Upper lobe of right lung (tissue), 1 donor: ENCODE results near the gene PLRG1. TPM values are rescaled to one million over a fixed set of nuclear protein-coding genes. Genes with fewer than 3 reads are reported as not detected.

Source experiments
- ATAC-seq: fragments of 200-7000 bp; cut with Tn5 transposase; one replicate; pipeline ENCODE4 v1.9.1; 2020; ENCODE audit warnings: mild to moderate bottlenecking, moderate library complexity
- DNase-seq: peaks from one replicate; pipeline ENCODE4 v3.0.0-alpha.2; 2020
- H3K27ac ChIP-seq: fragments of 200-600 bp; one replicate; pipeline ENCODE4 v1.8.0; 2022
- H3K27me3 ChIP-seq: fragments of 200-600 bp; one replicate; pipeline ENCODE4 v1.8.0; 2022; ENCODE audit warnings: mild to moderate bottlenecking
- H3K36me3 ChIP-seq: fragments of 200-600 bp; one replicate; pipeline ENCODE4 v1.8.0; 2022
- H3K4me1 ChIP-seq: fragments of 200-600 bp; one replicate; pipeline ENCODE4 v1.8.0; 2022
- H3K4me3 ChIP-seq: fragments of 200-600 bp; one replicate; pipeline ENCODE4 v1.8.0; 2022; ENCODE audit warnings: mild to moderate bottlenecking
- H3K9me3 ChIP-seq: fragments of 200-600 bp; one replicate; pipeline ENCODE4 v1.8.0; 2022
- CTCF ChIP-seq: fragments of 200-600 bp; IDR thresholded peaks from one replicate; pipeline ENCODE4 v1.8.0; 2022; ENCODE audit warnings: antibody characterized with exemption
- intact Hi-C: fragments of 100-400 bp; cut with DNase I; formaldehyde crosslinking; loops from one replicate; pipeline ENCODE4 v1.11.0; 2022
- total RNA-seq: library from RNA; stranded (reverse); fragmentation: NEBNext Ultra II Directional; extraction: Animal tissue kit (Norgen Biotek cat#: 25700); gene quantifications from one replicate; pipeline ENCODE4 v1.2.1, GENCODE V29; 2021
- donor health status: DM: no; HTN: yes; CAD: no; lungs with severe emphysema.

PLRG1 gene
- total RNA-seq, 1 donor from 2014 or later = 68.8 TPM

- peaks cover 9% of the 10 kb centered on the region for H3K27me3 ChIP-seq
- ATAC-seq = no peak
- no peak for TF ChIP-seq CTCF
- no peak overlapping the region for H3K27ac ChIP-seq
- no peaks in the 10 kb centered on the region for H3K36me3 ChIP-seq
- DNase-seq = no peak
- intact Hi-C loops = no loop called here
- H3K4me1 ChIP-seq = no peaks in the 10 kb centered on the region
- no peaks in the 10 kb centered on the region for H3K9me3 ChIP-seq
- H3K4me3 ChIP-seq = no peak overlapping the region
These were observed 28.7 kb upstream of the PLRG1 start for GRCh38 chr4:154578919-154579318.

- Histone ChIP-seq H3K4me3 (no peak overlapping the region), H3K27ac (no peak overlapping the region), H3K36me3 (no peaks in the 10 kb centered on the region), H3K9me3 (no peaks in the 10 kb centered on the region), H3K27me3 (peaks cover 9% of the 10 kb centered on the region), H3K4me1 (no peaks in the 10 kb centered on the region)
- TF ChIP-seq CTCF = no peak
- DNase-seq = no peak
- intact Hi-C loops = no loop called here
- ATAC-seq = no peak
These were observed 27.1 kb upstream of the PLRG1 start for GRCh38 chr4:154577324-154577723.

GRCh38 chr4:154574311-154574710, 24.1 kb upstream of the PLRG1 start:
- TF ChIP-seq CTCF = no peak
- ATAC-seq = no peak
- Histone ChIP-seq H3K27me3 (peaks cover 9% of the 10 kb centered on the region), H3K4me1 (no peaks in the 10 kb centered on the region), H3K27ac (no peak overlapping the region), H3K9me3 (no peaks in the 10 kb centered on the region), H3K36me3 (no peaks in the 10 kb centered on the region), H3K4me3 (no peak overlapping the region)
- intact Hi-C loops = no loop called here
- DNase-seq = no peak

GRCh38 chr4:154573190-154573870, 23.1 kb upstream of the PLRG1 start:
- H3K4me3 ChIP-seq = no peak overlapping the region
- DNase-seq = no peak
- TF ChIP-seq CTCF = no peak
- peaks cover 9% of the 10 kb centered on the region for H3K27me3 ChIP-seq
- intact Hi-C loops = no loop called here
- H3K9me3 ChIP-seq = no peaks in the 10 kb centered on the region
- H3K27ac ChIP-seq = no peak overlapping the region
- H3K4me1 ChIP-seq = no peaks in the 10 kb centered on the region
- H3K36me3 ChIP-seq = no peaks in the 10 kb centered on the region
- ATAC-seq = no peak

GRCh38 chr4:154569584-154569983, 19.4 kb upstream of the PLRG1 start:
- DNase-seq = no peak
- no peaks in the 10 kb centered on the region for H3K36me3 ChIP-seq
- no peak overlapping the region for H3K27ac ChIP-seq
- H3K9me3 ChIP-seq = no peaks in the 10 kb centered on the region
- H3K4me3 ChIP-seq = no peak overlapping the region
- intact Hi-C loops = no loop called here
- H3K4me1 ChIP-seq = no peaks in the 10 kb centered on the region
- no peak for TF ChIP-seq CTCF
- no peaks in the 10 kb centered on the region for H3K27me3 ChIP-seq
- ATAC-seq = no peak

GRCh38 chr4:154569028-154569427, 18.8 kb upstream of the PLRG1 start:
- no peak for TF ChIP-seq CTCF
- Histone ChIP-seq H3K36me3 (no peaks in the 10 kb centered on the region), H3K9me3 (no peaks in the 10 kb centered on the region), H3K27me3 (no peaks in the 10 kb centered on the region), H3K4me3 (no peak overlapping the region), H3K27ac (no peak overlapping the region), H3K4me1 (no peaks in the 10 kb centered on the region)
- DNase-seq (no peak), ATAC-seq (no peak)
- intact Hi-C loops = no loop called here
